Hepatocyte (in vitro differentiated cells): ENCODE data around the gene ABLIM2.

Experiments used
- CTCF ChIP-seq: fragments of 200-600 bp; sonication (generic); IDR thresholded peaks from 2 replicates; pipeline ENCODE4 v1.5.1; 2016; ENCODE audit warnings: antibody characterized with exemption, mild to moderate bottlenecking; ENCODE audit not compliant: poor library complexity
- EZH2 ChIP-seq: fragments of 200-600 bp; sonication (generic); IDR thresholded peaks from 2 replicates; pipeline ENCODE4 v1.6.1; 2016; ENCODE audit warnings: antibody characterized with exemption, mild to moderate bottlenecking, borderline replicate concordance
- EZH2phosphoT487 ChIP-seq: fragments of 200-600 bp; sonication (generic); IDR thresholded peaks from one replicate; pipeline ENCODE4 v1.6.1; 2018; ENCODE audit warnings: antibody characterized with exemption, mild to moderate bottlenecking, low read depth, moderate library complexity; ENCODE audit not compliant: unreplicated experiment, severe bottlenecking

- TF ChIP-seq CTCF, result no peak
- no peak for TF ChIP-seq EZH2
- TF ChIP-seq EZH2phosphoT487, result no peak
Observed at GRCh38 chr4:8033829-8034528, 124.6 kb downstream of the ABLIM2 start.
